HK-2 (cell line): Measurements from ENCODE around the gene TBCB.
"Not testable (repeated sequence)": the region's sequence is repeated elsewhere in the genome, so short reads cannot be mapped to it uniquely, and the experiment has no call there.

ENCODE experiments used
- DNase-seq: peaks from one replicate; pipeline ENCODE4 v3.0.0-alpha.2; 2018; ENCODE audit not compliant: unreplicated experiment

The TBCB gene

DNA sequence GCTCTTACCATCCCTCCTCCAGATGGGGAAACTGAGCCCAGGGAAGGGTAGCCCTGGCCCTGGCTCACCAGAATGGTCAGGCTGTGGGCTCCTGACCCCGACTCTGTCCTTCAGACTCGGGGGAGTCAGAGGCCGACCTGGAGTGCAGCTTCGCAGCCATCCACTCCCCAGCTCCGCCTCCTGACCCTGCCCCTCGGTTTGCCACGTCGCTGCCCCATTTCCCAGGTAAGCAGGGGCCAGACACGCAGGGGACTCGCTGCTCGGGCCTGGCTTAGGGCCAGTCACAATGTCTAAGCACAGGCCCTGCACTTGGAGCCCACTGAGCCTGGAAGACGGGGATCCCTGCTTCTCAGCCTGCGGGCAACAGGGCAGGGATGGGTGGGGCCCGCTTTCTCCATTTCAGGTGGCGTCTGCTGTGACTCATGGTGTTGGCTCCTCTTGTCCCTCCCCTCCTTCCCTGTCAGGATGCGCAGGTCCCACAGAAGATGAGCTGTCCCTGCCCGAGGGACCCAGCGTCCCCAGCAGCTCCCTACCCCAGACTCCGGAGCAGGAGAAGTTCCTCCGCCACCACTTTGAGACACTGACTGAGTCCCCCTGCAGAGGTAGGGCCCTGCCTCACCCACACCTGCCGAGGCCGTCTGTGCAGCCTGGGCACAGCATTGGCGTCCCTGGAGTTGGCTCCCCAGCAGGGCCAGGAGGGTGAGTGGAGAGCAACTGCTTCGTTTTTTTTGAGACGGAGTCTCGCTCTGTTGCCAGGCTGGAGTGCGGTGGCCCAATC is 13.5 kb upstream of the TBCB start:
- no peak for DNase-seq

DNA sequence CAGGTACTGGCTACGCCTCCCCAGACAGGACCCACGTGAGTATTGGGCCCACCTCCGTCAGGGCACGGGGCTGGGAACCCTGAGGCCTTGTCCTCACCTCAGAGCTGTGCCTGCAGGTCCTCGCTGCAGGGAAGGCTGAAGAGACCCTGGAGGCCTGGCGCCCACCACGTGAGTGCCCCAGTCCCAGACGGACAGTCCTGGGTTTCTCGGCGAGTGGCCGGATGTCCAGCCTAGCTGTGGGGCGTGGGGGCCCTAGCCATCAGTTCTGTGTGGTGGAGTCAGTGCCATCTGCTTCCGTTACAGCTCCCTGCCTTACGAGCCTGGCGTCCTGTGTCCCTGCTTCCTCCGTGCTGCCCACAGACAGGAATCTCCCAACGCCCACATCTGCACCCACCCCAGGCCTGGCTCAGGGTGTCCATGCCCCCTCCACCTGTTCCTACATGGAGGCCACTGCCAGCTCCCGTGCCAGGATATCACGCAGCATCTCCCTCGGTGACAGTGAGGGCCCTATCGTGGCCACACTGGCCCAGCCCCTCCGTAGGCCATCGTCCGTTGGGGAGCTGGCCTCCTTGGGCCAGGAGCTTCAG is 12.1 kb upstream of the TBCB start:
- DNase-seq, result no peak

DNA sequence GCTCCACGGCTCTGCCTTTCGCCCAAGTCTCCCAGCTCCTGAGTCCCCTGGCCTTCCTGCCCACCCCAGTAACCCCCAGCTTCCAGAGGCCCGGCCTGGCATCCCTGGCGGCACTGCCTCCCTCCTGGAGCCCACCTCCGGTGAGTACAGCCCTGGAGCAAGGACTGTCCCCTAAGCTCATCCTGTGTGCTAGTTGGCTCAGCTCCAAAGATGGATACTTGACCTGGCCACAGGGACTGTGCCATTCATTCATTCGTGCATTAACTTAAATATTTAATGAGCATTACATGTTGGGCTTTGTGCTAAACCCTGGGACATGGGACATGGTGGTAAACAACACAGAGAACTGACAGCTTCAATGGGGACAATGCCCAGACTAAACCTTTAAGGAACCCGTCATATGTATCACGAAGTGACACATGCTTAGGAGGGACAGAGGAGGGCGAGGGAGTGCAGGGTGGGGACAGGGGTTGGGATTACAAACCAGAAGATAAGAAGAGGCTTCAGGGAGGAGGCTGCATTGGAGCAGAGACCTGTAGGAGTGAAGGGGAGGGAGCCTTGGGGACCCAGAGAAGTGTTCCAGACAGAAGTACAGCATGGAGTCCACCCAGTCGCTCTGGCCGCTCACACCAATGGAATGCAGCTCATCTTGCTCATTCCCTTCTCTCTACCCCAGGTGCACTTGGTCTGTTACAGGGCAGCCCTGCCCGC is 11.3 kb upstream of the TBCB start:
- DNase-seq, result peak; percentile 48

DNA sequence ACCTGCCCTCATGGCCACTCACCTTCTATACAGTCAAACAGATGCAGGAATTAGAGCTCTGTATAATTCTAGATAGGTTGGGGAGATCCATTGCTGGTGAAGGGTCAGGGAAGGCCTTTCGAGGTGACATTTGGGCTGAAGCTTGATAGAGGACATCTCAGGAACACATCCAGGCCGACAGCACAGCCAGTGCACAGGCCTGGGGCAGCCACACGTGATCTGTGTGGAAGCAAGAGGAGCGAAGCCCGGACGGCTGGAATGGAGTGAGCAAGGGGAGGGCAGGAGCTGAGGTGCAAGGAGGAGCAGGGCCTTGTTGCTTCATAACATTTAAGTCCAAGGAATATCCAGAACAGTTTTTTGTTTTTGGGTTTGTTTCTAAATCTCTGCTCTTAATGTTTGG is 8.8 kb upstream of the TBCB start:
- DNase-seq, result no peak

DNA sequence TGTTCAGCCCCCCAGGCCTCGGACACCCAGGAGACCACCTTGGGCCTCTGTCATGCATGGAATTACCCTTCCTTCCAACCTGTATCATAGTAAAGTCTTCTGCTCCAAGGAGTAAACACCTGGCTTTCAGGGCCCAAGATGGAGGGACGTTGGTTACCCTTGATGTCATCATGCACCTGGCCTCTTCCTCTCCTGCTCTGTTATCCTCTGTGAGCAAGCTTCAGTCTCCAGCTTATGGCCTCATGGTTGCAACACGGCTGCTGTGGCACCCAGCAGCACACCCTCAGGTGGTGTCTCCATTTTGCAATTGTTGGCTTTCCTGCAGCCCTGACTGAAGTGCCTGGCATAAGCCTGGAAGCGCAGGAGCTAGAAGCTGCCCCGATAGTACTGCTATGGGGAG is 8.3 kb upstream of the TBCB start:
- DNase-seq, result no peak

DNA sequence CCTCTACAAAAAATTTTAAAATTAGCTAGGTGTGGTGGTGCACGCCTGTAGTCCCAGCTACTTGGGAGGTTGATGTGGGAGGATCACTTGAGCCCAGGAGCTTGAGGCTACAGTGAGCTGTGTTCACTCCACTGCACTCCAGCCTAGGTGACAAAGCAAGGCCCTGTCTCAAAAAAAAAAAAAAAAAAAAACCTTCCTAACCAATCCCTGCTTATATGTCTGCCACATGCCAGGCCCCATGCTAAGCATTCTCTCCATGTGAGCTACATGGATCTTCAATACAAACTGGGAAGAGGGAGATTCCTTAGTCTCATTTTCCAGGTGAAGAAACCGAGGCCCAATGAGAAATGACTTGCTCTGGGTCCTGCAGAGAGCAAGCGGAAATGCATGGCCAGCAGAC is 6.6 kb upstream of the TBCB start:
- no peak for DNase-seq

DNA sequence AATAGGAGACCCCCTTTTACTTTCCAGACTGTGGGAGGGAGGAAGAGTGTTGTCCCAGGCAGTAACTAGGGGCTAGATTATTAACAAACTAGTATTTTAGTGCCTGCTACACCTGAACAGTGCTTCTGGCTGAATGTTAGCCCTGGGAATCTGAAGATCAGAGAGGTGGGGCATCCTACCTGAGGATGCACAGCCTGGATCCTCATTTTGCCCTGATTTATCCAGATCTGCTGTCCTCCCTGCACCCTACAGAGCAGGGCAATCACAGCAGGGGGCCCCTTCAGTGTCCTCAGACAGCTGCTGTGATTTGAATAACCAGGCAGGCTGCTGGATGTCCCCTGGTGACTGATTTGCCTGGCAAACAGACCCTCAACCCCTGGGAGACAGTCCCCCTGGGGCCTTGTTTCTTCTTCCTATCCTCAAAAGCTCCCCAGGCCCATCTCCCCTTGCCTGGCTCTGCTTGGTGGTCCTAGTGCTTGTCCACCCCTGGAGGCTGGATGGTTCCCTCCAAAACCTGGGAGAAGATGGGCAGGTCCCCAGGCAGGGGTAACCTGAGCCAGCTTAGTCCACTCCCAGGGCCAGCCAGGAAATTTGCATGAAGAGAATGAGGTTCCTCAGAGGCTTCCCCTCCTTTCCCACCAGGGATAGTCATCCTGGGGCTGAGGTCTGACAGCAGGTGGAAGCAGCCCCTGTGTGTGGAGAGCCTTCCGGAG is 4.6 kb upstream of the TBCB start, which contains the start of gene OVOL3:
Gene OVOL3, plus strand, starts transcription at position 657 of the 713 bp plus-strand sequence. CDS start 60 bp downstream, outside the sequence.
- DNase-seq, result no peak

DNA sequence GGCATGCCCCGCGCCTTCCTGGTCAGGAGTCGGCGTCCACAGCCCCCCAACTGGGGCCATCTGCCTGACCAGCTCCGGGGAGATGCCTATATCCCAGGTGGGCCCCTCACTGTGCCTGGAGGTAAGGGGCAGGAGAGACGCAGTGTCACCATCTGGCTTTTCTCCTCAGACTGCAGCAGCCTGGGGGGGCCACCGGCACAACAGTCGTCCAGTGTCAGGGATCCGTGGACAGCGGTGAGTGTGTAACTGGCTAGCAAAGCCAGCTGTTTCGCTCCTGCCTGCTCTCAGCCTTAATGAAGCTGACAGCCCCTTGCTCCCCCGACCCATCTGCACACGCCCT is 4.1 kb upstream of the TBCB start:
- DNase-seq, result no peak

DNA sequence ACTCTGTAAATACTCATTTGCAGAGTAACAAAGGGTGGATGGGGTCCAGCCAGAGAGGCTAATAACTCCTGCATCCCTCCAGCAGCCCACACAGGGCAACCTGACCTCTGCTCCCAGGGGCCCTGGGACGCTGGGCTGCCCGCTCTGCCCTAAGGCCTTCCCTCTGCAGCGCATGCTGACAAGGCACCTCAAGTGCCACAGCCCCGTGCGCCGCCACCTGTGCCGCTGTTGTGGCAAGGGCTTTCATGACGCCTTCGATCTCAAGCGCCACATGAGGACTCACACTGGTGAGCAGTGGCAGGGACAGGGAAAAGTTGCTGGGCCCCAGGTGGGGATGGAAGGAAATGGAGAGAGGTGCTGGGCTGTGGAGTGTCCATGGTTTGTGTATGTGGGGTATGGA is 2.6 kb upstream of the TBCB start:
- no peak for DNase-seq

DNA sequence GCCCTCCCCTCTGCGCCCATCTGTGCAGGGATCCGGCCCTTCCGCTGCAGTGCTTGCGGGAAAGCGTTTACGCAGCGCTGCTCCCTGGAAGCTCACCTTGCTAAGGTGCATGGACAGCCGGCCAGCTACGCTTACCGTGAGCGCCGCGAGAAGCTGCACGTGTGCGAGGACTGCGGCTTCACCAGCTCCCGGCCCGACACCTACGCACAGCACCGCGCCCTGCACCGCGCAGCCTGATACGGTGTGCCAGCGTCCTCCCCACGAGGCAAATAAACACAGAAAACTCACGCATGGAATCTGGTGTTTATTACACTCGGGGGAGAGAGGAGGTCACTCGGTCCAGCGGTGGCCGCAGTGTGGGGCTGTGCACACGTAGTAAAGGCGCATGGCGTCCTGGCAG is 1.8 kb upstream of the TBCB start:
- DNase-seq, result no peak

DNA sequence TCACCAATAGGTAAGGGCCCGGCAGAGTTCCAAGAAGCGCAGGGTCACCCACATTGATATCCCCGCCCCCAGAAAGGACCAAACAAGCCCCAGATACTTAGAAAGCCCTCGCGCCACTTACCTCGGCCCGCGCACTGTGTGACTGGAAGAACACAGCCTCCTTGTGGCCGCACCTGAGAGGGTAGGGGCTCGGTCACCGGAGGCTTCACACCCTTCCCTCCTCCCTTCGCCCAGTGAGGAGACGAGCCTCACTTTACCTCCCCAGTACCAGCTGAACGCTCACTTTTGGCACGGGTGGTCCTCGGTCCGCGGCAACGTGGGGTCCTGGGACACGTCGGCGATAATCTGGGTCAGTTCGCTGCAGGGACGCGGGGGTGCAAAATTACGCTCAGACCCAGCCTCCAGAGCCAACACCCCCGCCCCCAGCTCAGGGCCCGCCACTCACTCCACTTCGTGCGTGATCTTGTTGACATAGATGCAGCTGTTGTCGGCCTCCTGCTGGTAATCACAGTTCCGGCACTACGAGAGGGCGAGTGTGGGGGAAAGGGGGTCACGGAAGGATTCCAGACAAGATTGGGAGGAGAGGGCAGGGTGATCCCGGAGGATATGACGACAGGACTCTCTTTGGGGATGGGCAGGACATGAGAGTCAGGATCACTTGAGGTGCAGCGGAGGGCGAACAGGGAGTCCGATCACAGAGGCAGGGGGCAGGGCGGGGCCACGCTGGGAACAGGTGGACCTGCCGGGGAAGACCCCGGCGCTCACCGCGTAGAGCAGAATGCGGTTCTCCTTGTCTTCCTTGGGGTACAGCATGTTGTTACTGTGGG is 1.2 kb upstream of the TBCB start:
- peak; percentile 16 for DNase-seq

DNA sequence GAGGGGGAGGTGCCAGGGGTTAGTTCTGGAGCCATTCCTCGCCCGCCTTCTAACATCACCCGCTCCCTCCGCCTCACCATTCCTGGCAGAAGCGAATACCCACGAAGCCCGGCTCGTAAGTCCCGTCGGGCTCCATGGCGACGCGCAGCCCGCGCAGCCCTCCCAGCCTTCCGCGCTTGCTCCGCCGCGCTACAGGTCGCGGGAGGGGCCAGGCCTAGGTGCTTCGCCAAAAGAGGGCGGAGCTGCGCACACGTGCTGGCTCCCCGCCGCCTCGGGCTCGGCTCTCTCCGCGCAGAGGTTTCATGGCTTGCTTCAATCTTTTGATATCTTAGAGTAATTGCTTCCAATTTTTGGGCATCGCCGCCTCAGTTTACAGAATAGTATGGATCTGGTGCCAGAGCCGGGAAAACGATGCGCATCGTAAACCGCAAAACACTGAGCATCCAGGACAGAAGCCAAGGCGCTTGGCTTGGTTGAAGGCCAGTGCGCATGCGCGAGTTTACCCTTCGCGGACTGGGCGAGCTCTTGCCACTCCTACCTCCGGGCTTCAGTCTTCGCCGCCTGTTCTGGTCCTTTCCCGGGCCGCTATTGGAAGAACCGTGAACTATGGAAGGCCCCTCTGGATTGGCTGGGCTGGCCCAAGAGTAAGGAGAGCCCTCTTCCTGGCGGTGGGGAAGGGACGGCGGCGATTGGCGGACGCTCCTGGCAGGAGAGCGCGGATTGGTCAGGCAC is 381 bp upstream of the TBCB start, which contains the start of gene POLR2I:
Gene POLR2I, minus strand, starts transcription at position 155 of the 732 bp plus-strand sequence. Its CDS starts 19 bp downstream, at position 136.
- DNase-seq, result peak; percentile 100

DNA sequence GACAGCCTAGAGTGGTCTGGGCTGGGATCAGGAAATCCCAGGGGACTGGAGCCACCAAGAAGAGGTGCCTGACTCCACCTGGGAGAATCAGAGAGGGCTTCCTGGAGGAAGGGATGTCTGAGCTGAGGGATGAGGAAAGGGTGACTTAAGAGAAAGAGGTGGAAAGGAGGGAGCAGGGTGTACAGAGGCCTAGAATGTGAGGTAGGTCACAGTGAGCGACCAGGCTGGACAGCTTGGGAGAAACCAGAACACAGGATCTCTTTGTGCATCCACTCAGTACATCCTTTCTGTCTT is 1.0 kb downstream of the TBCB start:
- DNase-seq, result no peak

DNA sequence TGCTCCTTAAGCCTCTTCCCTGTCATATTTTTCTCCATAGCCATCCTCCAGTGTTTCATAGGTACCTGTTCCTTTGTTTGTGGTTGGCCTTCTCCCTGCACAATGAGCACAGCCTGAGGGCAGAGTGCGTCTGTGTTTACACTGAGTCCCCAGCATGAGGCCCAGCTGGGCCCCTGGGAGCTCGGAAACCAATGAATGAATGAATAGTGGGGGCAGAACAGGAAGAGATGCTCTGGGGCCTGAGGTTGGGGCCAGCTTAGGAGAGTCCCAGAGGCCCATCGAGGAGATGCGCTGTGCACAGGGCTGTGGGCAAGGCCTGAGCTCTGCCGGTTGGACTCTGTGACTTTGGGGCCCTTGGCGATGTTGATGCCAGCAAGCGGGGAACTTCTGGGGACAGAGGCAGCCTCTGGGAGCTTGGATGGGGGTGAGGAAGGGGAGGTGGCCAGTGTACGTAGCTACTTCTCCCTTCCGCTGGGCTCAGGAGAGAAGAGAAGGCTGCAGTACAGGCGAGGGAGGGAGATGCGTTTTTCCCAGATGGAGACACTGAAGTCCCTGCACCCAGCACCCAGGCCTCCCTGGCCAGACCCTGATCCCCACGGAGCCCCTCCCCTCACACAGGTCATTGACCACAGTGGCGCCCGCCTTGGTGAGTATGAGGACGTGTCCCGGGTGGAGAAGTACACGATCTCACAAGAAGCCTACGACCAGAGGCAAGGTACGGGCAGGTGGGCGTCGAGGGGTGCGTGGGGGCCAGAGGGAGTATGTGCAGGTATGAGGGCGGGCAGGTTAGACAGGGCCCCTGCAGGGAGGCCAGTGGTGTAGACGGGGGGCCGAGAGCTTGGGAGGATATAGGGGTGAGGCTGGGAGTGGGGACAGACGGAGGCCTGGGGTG is 5.1 kb downstream of the TBCB start:
- DNase-seq, result no peak

DNA sequence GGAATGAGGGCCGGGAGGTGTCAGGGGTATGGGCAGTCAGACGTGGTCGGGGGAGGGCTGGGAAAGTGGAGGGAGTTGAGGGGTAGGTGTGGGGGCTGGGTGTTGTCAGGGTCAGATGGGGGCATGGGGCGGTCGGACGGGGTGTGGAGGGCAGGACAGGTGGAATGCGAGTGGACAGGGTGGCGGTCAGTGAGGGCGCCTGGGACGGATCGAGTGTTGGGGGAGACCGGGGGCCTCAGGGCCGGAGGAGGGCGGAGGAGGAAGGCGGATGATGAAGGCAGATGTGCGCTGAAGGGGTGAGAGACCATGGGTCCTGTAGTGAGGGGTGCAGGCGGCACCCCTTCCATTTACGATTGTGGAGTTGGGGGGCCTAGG is 5.7 kb downstream of the TBCB start:
- DNase-seq, result no peak

DNA sequence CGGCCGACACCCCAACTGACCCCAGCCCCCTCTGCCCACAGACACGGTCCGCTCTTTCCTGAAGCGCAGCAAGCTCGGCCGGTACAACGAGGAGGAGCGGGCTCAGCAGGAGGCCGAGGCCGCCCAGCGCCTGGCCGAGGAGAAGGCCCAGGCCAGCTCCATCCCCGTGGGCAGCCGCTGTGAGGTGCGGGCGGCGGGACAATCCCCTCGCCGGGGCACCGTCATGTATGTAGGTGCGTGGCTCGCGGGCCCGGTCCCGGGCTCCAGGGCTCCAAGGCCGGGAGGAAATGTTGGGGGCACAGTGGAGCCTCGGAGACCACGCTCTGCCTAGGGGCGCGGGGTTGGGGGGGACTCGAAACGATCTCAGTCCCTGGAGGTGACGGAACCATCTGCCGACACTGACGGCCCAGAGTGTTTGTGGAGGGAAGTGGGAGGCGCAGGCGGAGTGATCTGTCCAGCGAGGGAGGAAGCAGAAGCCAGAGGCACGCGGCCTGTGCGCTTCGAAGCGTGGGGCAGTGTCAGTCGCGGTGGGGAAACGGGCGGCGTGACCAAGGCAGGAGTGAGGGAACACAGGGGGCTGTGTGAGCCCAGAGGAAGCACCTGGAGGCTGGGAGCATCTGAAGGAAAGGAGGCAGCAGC is 6.3 kb downstream of the TBCB start:
- no peak for DNase-seq

DNA sequence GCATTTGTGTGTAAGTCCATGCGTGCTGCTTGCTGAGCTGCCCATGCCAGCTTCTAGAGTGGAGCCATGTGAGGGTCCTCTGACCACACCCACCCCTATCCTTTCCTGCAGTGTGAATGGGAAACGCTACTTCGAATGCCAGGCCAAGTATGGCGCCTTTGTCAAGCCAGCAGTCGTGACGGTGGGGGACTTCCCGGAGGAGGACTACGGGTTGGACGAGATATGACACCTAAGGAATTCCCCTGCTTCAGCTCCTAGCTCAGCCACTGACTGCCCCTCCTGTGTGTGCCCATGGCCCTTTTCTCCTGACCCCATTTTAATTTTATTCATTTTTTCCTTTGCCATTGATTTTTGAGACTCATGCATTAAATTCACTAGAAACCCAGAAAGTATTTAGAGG is 10.3 kb downstream of the TBCB start:
- no peak for DNase-seq

DNA sequence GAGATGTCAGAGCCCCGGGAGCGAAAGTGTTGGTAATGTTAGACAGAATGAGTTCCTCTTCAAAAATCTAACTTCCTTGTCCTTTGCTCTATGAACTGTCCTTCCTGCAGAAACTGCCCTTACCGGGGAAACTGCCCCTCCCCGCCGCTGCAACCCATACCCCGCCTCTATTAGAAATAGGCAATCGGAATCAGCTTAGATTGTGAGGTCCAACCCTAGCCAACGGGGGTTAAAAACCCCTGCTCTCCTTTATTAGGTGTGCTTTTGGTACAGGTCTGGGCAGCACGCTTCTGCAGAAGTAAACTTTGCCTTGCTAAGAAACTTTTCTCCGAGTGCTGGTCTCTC is 13.1 kb downstream of the TBCB start:
- DNase-seq, result no peak

DNA sequence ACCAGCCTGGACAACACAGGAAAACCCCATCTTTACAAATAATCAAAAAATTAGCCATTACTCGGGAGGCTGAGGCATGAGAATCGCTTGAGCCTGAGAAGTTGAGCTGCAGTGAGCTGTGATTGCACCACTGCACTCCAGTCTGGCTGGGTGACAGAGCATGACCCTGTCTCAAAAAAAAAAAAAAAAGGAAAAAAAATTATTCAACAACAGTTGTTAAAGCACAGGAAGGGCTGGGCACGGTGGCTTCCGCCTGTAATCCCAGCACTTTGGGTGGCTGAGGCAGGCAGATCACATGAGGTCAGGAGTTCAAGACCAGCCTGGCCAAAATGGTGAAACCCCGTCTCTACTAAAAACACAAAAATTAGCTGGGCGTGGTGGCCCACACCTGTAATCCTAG is 16.0 kb downstream of the TBCB start:
- DNase-seq, result not testable (repeated sequence)

DNA sequence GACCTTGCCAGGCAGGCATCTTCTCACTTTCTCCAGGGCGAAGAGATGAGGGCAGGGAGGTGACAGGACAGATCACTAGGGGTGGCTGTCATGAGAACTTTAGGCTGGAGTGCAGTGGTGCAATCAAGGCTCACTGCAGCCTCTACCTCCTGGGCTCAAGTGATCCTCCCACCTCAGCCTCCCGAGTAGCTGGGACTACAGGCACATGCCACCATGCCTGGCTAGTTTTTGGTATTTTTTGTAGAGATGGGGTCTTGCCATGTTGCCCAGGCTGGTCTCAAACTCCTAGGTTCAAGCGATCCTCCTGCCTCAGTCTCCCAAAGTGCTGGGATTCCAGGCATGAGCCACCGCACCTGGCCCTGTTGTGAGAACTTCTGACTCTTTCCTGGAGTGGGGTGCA is 19.6 kb downstream of the TBCB start:
- DNase-seq, result not testable (repeated sequence)
